Keratinocyte (primary cell): ENCODE results near the gene DCXR. TPM values are rescaled to one million over a fixed set of nuclear protein-coding genes. Genes with fewer than 3 reads are reported as not detected.

ENCODE experiments used
- DNase-seq: peaks from one replicate; pipeline ENCODE4 v3.0.0-alpha.2; 2011; ENCODE audit warnings: low read depth, missing footprints, low spot score
- FAIRE-seq: peaks from 2 replicates; lab custom pipeline; 2011; peaks lifted over from hg19 to GRCh38; lab: Jason Lieb, UNC
- H2AFZ ChIP-seq: 2 replicates; pipeline ENCODE4 v1.6.0; 2012; ENCODE audit warnings: low read length, control low read depth, inconsistent platforms; ENCODE audit not compliant: control insufficient read depth
- H3K27ac ChIP-seq: 2 replicates; pipeline ENCODE4 v1.5.1; 2011; ENCODE audit warnings: low read length; ENCODE audit not compliant: control insufficient read depth, insufficient read depth
- H3K27me3 ChIP-seq: 3 replicates; pipeline ENCODE4 v1.6.0; 2011; ENCODE audit warnings: low read length; ENCODE audit not compliant: control insufficient read depth, insufficient read depth; ENCODE audit errors: extremely low read depth
- H3K36me3 ChIP-seq, 2 experiments: 2 replicates in 1 of 2; 3 replicates in 1 of 2; pipeline ENCODE4 v1.5.1; 2011; ENCODE audit warnings: low read length in 2 of 2, mild to moderate bottlenecking in 1 of 2; ENCODE audit not compliant: control insufficient read depth in 2 of 2, insufficient read depth in 2 of 2; ENCODE audit errors: extremely low read depth in 1 of 2
- H3K4me1 ChIP-seq: 3 replicates; pipeline ENCODE4 v1.5.1; 2011; ENCODE audit warnings: low read length; ENCODE audit not compliant: control insufficient read depth, insufficient read depth; ENCODE audit errors: extremely low read depth
- H3K4me2 ChIP-seq: 3 replicates; pipeline ENCODE4 v1.6.0; 2011; ENCODE audit warnings: low read depth, low read length; ENCODE audit not compliant: control insufficient read depth, insufficient read depth; ENCODE audit errors: extremely low read depth
- H3K4me3 ChIP-seq, 3 experiments: fragments of 200-600 bp in 1 of 3; sonication (generic) in 1 of 3; 2 replicates in 2 of 3; 3 replicates in 1 of 3; pipeline ENCODE4 v1.5.1; 2011 to 2016; ENCODE audit warnings: low read length in 3 of 3, mild to moderate bottlenecking in 3 of 3, control low read depth in 2 of 3, inconsistent platforms in 1 of 3, low read depth in 1 of 3, mixed read lengths in 1 of 3, mixed run types in 1 of 3, moderate library complexity in 1 of 3; ENCODE audit not compliant: control insufficient read depth in 2 of 3, insufficient read depth in 2 of 3; ENCODE audit errors: extremely low read depth in 1 of 3
- H3K79me2 ChIP-seq: 2 replicates; pipeline ENCODE4 v1.6.0; 2012; ENCODE audit warnings: low read length; ENCODE audit not compliant: control insufficient read depth, insufficient read depth
- H3K9ac ChIP-seq: 3 replicates; pipeline ENCODE4 v1.6.0; 2011; ENCODE audit warnings: low read length; ENCODE audit not compliant: control insufficient read depth, insufficient read depth; ENCODE audit errors: extremely low read depth
- H3K9me1 ChIP-seq: 3 replicates; pipeline ENCODE4 v1.6.0; 2011; ENCODE audit warnings: low read length; ENCODE audit not compliant: control insufficient read depth, insufficient read depth; ENCODE audit errors: extremely low read depth
- H3K9me3 ChIP-seq: 2 replicates; pipeline ENCODE4 v1.5.1; 2012; ENCODE audit warnings: low read depth, low read length; ENCODE audit not compliant: control insufficient read depth
- H4K20me1 ChIP-seq: 3 replicates; pipeline ENCODE4 v1.6.0; 2011; ENCODE audit warnings: low read length; ENCODE audit not compliant: control insufficient read depth, insufficient read depth; ENCODE audit errors: extremely low read depth
- CTCF ChIP-seq, 3 experiments: IDR thresholded peaks in 1 of 3; conservative IDR thresholded peaks in 1 of 3; optimal IDR thresholded peaks in 1 of 3; 2 replicates in 2 of 3; 3 replicates in 1 of 3; pipeline versions ENCODE3 to v1.5.1; 2011; ENCODE audit warnings: low read length in 3 of 3, mild to moderate bottlenecking in 3 of 3, moderate library complexity in 2 of 3, control low read depth in 1 of 3, inconsistent platforms in 1 of 3; ENCODE audit not compliant: insufficient read depth in 2 of 3; ENCODE audit errors: extremely low read depth in 1 of 3
- EZH2 ChIP-seq: IDR thresholded peaks from one replicate; pipeline ENCODE4 v1.6.1; 2012; ENCODE audit warnings: inconsistent platforms, mild to moderate bottlenecking, low read length, moderate library complexity
- dilution Hi-C: fragments of 300-500 bp; cut with MboI; formaldehyde crosslinking; loops from one replicate; pipeline ENCODE4 v1.7.0; 2020; ENCODE audit warnings: low sequenced_read_pairs; ENCODE audit not compliant: extremely low pct_ligation_motif_present
- polyA plus RNA-seq, 5 experiments: library from polyadenylated mRNA; depleted of rRNA in 3 of 5; stranded (reverse) in 3 of 5; stranded (forward) in 1 of 5; unstranded in 1 of 5; fragments of >200 nt; gene quantifications; 1 replicate in 1 of 5; 2 replicates in 3 of 5; 3 replicates in 1 of 5; pipeline versions ENCODE4 v1.2.1 to v1.2.3, GENCODE V29; 2011 to 2012; ENCODE audit warnings: missing spikeins in 2 of 5, low read depth in 1 of 5, low replicate concordance in 1 of 5

DCXR gene
- polyA plus RNA-seq, 1 donor (not counting 4 experiments of a cell fraction or from before 2014, with no cell fraction given): 45.4 TPM

GRCh38 chr17:82008258-82008940, 29.1 kb downstream of the DCXR start:
- no peak for TF ChIP-seq EZH2
- no peaks in the 10 kb centered on the region for H3K36me3 ChIP-seq
- DNase-seq: no peak
- no peak overlapping the region for H2AFZ ChIP-seq
- H3K4me3 ChIP-seq: no peak overlapping the region
- no peaks in the 10 kb centered on the region for H3K27me3 ChIP-seq
- H3K27ac ChIP-seq: no peak overlapping the region
- no peak for FAIRE-seq
- H3K9me1 ChIP-seq: peaks cover under 1% of the 10 kb centered on the region
- no peak overlapping the region for H3K9ac ChIP-seq
- H4K20me1 ChIP-seq: no peaks in the 10 kb centered on the region
- no peak overlapping the region for H3K4me2 ChIP-seq
- dilution Hi-C loops: no loop called here
- no peaks in the 10 kb centered on the region for H3K9me3 ChIP-seq
- H3K4me1 ChIP-seq: peaks cover 33% of the 10 kb centered on the region
- H3K79me2 ChIP-seq: no peaks in the 10 kb centered on the region

GRCh38 chr17:82007495-82008257, 29.8 kb downstream of the DCXR start:
- no peaks in the 10 kb centered on the region for H3K27me3 ChIP-seq
- no peak overlapping the region for H2AFZ ChIP-seq
- no peak overlapping the region for H3K9ac ChIP-seq
- H3K9me3 ChIP-seq: no peaks in the 10 kb centered on the region
- no peak overlapping the region for H3K27ac ChIP-seq
- dilution Hi-C loops: no loop called here
- no peaks in the 10 kb centered on the region for H4K20me1 ChIP-seq
- DNase-seq (no peak), FAIRE-seq (no peak)
- H3K4me1 ChIP-seq: peaks cover 32% of the 10 kb centered on the region
- H3K4me2 ChIP-seq: no peak overlapping the region
- TF ChIP-seq CTCF (optimal IDR thresholded peaks at IDR 0.05 in 1 of 3, IDR thresholded peaks at IDR 0.05 in 1 of 3, conservative IDR thresholded peaks at IDR 0.05 in 1 of 3; ENCODE audit: extremely low read depth in 1 of 3, insufficient read depth in 2 of 3, low read length in 3 of 3): no peak
- TF ChIP-seq EZH2: no peak
- H3K9me1 ChIP-seq: peaks cover 2% of the 10 kb centered on the region
- no peaks in the 10 kb centered on the region for H3K79me2 ChIP-seq
- H3K36me3 ChIP-seq: no peaks in the 10 kb centered on the region
- H3K4me3 ChIP-seq: no peak overlapping the region
